RCC 7860 (cell line): Measurements from ENCODE around the gene UPK3BL1.
"Not testable (repeated sequence)": the region's sequence is repeated elsewhere in the genome, so short reads cannot be mapped to it uniquely, and the experiment has no call there.

Experiments used
- DNase-seq: peaks from one replicate; pipeline ENCODE4 v3.0.0-alpha.2; 2015; ENCODE audit warnings: low spot score
- FAIRE-seq: peaks from 2 replicates; lab custom pipeline; 2012; peaks lifted over from hg19 to GRCh38; lab: Jason Lieb, UNC

Gene UPK3BL1

DNA sequence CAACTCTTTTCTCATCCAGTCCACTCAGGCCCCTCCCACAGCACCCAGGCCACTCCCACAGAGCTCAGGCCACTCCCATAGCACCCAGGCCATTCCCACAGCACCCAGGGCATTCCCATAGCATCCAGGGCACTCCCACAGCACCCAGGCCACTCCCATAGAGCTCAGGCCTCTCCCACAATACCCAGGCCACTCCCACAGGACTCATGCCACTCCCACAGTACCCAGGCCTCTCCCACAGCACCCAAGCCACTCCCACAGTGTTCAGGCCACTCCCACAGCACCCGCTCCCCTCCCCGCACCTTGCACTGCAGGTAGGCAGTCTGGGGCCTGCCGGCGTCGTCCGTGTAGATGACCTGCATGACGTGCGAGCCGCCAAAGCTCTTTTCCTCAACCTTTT is 52.7 kb downstream of the UPK3BL1 start:
- DNase-seq, FAIRE-seq: not testable (repeated sequence)
